ENCODE data around the gene GPAT3.

GRCh38 chr4:83542225-83542624 lies 6.3 kb downstream of the GPAT3 start:
- TF ChIP-seq CTCF (conservative IDR thresholded peaks at IDR 0.05) (no peak), EZH2 (IDR thresholded peaks at IDR 0.05; ENCODE audit: low read depth) (no peak)

Data from PC-9 (cell line).